VCaP (cell line): ENCODE data around the gene OTOP1.
"Not testable (repeated sequence)": the region's sequence is repeated elsewhere in the genome, so short reads cannot be mapped to it uniquely, and the experiment has no call there.

ENCODE experiments used
- H3K27ac ChIP-seq: fragments of 450-650 bp; 2 replicates; pipeline ENCODE4 v1.5.1; 2017
- TF ChIP-seq, protein P1 (sequence below): fragments of 450-650 bp; conservative IDR thresholded peaks from 2 replicates; pipeline ENCODE4 v1.5.1; 2017; ENCODE audit warnings: mild to moderate bottlenecking, moderate library complexity

Gene OTOP1

DNA sequence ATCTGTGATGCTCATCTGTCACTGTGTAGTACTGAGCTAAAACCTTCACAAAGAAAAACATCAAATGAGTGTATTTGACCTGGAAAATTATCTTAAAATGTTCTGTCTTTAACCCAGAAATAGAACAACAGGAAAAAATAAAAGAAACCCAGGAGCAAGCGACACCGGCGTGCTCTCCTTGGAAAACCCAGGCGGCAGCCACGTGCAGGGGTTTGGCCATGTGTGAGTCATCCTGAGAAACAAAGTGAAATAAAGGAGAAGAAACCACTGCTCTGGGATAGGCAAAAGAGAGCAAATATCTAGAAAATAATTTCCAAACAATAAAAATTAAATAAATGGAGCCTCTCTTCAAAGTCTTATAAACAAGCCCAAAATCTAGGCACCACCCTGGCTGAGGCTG, 41.3 kb upstream of the OTOP1 start:
- TF ChIP-seq, protein P1, sequence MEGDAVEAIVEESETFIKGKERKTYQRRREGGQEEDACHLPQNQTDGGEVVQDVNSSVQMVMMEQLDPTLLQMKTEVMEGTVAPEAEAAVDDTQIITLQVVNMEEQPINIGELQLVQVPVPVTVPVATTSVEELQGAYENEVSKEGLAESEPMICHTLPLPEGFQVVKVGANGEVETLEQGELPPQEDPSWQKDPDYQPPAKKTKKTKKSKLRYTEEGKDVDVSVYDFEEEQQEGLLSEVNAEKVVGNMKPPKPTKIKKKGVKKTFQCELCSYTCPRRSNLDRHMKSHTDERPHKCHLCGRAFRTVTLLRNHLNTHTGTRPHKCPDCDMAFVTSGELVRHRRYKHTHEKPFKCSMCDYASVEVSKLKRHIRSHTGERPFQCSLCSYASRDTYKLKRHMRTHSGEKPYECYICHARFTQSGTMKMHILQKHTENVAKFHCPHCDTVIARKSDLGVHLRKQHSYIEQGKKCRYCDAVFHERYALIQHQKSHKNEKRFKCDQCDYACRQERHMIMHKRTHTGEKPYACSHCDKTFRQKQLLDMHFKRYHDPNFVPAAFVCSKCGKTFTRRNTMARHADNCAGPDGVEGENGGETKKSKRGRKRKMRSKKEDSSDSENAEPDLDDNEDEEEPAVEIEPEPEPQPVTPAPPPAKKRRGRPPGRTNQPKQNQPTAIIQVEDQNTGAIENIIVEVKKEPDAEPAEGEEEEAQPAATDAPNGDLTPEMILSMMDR = no peak

DNA sequence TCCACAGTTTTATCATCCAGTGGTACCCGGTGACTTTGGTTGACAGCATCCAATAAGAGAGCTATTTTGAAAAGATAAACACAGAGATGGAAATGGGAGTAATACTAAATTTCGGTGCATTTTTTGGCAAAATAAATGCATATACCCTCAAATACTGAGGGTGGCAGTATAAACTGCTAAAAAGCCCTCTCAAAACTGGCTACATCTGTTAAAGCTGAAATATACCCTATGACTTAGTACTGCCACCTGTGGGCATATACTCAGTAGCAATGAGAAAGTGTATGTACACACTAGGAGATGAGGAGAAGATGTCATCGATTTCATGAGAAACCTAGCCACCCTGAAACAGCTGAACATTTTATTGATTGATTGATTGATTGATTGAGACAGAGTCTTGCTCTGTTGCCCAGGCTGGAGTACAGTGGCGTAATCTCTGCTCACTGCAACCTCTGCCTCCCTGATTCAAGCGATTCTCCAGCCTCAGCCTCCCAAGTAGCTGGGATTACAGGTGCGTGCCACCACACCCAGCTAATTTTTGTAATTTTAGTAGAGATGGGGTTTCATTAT, 33.5 kb upstream of the OTOP1 start:
- H3K27ac ChIP-seq = no peak overlapping the region
- TF ChIP-seq, protein P1 = peak; percentile 59

More for the DNA sequence above, 41.3 kb upstream of the OTOP1 start:
- no peak overlapping the region for H3K27ac ChIP-seq

DNA sequence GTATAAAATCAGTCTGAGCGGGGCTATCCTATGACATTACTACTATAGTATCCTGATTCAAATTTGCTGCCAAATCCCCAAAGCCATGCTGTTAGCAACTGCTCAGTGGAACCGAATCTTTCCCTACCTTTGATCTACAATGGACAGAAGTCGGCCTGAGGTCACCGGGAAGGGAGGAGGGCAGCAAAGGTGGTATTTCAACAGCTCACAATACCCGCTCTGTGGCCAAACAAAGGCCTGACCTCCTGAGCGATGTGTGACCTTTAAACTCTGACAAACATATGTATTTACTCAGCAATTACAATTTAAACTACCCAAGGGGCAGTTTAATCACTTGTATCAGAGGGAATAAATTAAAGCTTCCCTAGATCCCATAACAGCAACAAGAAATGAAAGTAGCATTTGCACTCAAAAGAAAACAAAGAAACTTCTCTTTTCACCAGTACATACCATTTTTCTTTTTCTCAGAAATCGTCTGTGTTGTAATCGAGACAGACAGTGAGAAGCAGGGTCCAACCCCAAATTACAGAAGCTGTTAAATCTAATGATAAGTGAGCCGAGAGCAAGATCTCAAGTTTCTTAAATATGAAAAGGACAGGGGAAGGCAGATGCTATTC, 32.9 kb upstream of the OTOP1 start:
- H3K27ac ChIP-seq = no peak overlapping the region
- TF ChIP-seq, protein P1 = no peak

DNA sequence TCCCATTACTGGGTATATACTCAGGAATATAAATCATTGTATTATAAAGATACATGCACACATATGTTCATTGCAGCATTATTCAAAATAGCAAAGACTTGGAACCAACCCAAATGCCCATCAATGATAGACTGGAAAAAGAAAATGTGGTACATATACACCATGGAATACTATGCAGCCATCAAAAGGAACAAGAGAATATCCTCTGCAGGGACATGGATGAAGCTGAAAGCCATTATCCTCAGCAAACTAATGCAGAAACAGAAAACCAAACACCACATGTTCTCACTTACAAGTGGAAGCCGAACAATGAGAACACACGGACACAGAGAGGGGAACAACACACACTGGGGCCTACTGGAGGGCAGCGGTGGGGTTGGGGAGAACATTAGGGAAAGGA, 31.0 kb upstream of the OTOP1 start:
- H3K27ac ChIP-seq = not testable (repeated sequence)

DNA sequence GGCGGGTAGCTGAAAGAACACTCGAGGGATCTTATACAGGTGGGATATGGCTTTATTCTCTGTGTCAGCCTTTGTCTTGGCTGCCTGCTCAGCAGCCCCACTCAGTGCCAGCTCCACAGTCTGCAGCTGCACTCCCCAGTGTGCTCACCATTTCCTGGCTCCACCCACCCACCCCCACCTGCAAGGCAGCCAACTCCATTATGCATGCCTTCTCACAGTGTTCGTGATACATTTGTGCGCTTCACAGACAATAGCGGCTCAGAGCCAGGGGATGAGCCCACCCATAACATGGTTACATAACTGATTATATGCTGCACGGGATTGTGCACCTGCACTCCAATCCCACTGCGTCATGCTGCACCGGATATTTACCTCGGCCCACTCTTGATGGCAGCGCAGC, 30.1 kb upstream of the OTOP1 start:
- TF ChIP-seq, protein P1 = no peak
- no peak overlapping the region for H3K27ac ChIP-seq

DNA sequence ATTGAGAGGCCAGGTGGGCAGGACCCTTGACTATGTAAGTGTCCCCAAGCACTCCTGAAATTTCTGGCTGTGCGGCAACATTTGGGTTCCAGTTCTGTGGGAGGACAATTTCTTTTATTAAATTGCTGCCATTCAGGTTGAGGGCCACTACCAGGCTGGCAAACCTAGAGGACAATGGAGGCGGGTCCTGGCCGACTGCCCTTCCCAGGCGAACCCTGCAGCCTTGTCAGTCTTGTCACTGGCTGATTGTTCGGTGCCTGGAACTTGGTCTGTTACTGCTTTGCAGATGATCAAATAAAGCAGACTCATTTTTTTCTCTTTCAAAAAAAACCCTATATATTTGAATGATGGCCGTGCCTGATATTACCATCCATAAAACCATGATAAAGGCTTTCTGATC, 27.9 kb upstream of the OTOP1 start:
- TF ChIP-seq, protein P1 = no peak
- no peak overlapping the region for H3K27ac ChIP-seq

DNA sequence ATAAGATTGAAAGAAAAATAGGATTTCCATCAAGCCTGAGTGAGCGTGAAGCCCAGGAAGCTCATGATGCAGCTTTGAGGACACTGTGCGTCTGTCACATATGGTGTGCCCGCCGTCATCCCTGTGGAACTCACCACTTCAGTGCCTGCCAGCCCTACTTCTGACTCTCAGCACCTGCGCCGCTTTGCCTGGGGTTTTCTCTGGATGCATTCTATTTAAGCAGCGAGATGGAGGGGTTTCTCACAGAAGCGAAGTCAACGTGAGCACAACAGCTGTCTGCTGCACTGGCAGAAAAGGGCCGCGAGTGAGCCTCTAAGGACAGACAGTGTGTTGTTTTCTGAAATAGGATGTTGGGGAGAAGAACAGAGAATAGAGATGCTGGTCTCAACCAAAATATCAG, 27.5 kb upstream of the OTOP1 start:
- H3K27ac ChIP-seq = no peak overlapping the region
- TF ChIP-seq, protein P1 = no peak

DNA sequence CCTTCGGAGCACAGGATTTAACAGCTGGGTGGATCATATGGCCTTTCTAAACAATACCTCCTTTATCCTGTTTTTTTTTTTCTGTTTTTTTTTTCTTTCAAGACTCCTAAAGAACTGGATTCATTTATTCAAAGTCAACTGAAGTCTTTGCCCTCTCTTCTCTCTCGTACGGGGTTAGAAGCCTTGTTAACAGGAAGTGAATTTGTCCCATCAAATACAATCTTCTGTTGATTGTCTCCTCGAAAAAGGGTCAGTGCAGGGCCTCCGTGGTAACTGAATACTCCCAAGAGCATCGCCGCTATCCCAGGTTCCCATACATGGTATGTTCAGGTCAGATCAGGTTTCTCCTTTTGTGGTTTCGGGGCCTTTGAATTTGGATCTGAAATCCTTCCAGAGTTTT, 23.1 kb upstream of the OTOP1 start:
- TF ChIP-seq, protein P1 = no peak
- H3K27ac ChIP-seq = no peak overlapping the region

DNA sequence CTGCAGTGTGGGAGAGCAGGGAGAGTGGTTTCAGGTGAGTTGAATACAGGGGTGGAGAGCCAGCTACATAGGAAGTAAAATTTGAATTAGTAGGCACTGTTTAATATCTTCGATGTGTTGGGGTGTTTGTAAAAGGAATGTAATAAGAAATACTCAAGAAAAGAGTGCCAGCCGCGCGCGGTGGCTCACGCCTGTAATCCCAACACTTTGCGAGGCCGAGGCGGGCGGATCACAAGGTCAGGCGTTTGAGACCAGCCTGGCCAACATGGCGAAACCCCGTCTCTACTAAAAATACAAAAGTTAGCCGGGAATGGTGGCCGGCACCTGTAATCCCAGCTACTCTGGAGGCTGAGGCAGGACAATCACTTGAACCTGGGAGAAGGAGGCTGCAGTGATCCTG, 22.6 kb upstream of the OTOP1 start:
- H3K27ac ChIP-seq = peak overlapping the region; percentile 92
